Measurements from ENCODE around the gene VPS51.

- TF ChIP-seq POLR2A (IDR thresholded peaks at IDR 0.05) = no peak
- TF ChIP-seq, protein P1, sequence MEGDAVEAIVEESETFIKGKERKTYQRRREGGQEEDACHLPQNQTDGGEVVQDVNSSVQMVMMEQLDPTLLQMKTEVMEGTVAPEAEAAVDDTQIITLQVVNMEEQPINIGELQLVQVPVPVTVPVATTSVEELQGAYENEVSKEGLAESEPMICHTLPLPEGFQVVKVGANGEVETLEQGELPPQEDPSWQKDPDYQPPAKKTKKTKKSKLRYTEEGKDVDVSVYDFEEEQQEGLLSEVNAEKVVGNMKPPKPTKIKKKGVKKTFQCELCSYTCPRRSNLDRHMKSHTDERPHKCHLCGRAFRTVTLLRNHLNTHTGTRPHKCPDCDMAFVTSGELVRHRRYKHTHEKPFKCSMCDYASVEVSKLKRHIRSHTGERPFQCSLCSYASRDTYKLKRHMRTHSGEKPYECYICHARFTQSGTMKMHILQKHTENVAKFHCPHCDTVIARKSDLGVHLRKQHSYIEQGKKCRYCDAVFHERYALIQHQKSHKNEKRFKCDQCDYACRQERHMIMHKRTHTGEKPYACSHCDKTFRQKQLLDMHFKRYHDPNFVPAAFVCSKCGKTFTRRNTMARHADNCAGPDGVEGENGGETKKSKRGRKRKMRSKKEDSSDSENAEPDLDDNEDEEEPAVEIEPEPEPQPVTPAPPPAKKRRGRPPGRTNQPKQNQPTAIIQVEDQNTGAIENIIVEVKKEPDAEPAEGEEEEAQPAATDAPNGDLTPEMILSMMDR (IDR thresholded peaks at IDR 0.05 in 4 of 5, conservative IDR thresholded peaks at IDR 0.05 in 1 of 5) = no peak
Measured at GRCh38 chr11:65096926-65097325, 912 bp downstream of the VPS51 start.

All from gastrocnemius medialis (tissue), 4 donors.